ENCODE results near the gene NUP153. TPM values are rescaled to one million over a fixed set of nuclear protein-coding genes. Genes with fewer than 3 reads are reported as not detected.
A peak's percentile ranks its signal among the peaks of the same experiment; 100 is the strongest.

Gene NUP153
- total RNA-seq, 1 experiment from 2014 or later, result 99.3 TPM

- Histone ChIP-seq H3K79me2 (ENCODE audit: insufficient read depth, low read length) (no peaks in the 10 kb centered on the region), H2BK20ac (ENCODE audit: low read depth, low read length, poor library complexity, severe bottlenecking) (no peak overlapping the region), H3K9ac (ENCODE audit: extremely low read depth, insufficient read length, low read length) (no peak overlapping the region), H3K27ac (ENCODE audit: insufficient read length, low read depth, low read length) (no peak overlapping the region), H3K18ac (ENCODE audit: insufficient read length, low read depth, low read length) (no peak overlapping the region), H3K23ac (ENCODE audit: insufficient read length, low read depth, low read length) (no peak overlapping the region), H2BK5ac (ENCODE audit: insufficient read length, low read length) (no peak overlapping the region), H4K8ac (replicated peaks; ENCODE audit: insufficient read length, low read depth, low read length) (no peak overlapping the region), H3T11ph (ENCODE audit: low read length) (no peak overlapping the region), H3K4me1 (ENCODE audit: insufficient read depth, low read length) (no peaks in the 10 kb centered on the region), H2AFZ (ENCODE audit: low read length) (no peak overlapping the region), H3K14ac (ENCODE audit: insufficient read depth, low read length) (no peak overlapping the region), H3K79me1 (ENCODE audit: insufficient read depth, low read depth, low read length, poor library complexity, severe bottlenecking) (no peaks in the 10 kb centered on the region), H4K91ac (ENCODE audit: insufficient read length, low read depth, low read length) (no peak overlapping the region), H3K9me3 (ENCODE audit: control insufficient read depth, low read depth, low read length) (no peaks in the 10 kb centered on the region), H4K20me1 (ENCODE audit: control insufficient read depth, insufficient read depth, insufficient read length) (no peaks in the 10 kb centered on the region), H2BK12ac (ENCODE audit: insufficient read length, low read depth, low read length) (no peak overlapping the region), H4K5ac (ENCODE audit: insufficient read length, low read depth, low read length) (no peak overlapping the region), H3K56ac (ENCODE audit: insufficient read length, low read depth, low read length) (no peak overlapping the region), H3K23me2 (ENCODE audit: insufficient read length, low read depth, low read length, poor library complexity, severe bottlenecking) (peaks cover 3% of the 10 kb centered on the region), H2BK15ac (ENCODE audit: low read depth, low read length) (no peak overlapping the region), H2AK5ac (ENCODE audit: insufficient read length, low read length) (no peak overlapping the region), H3K4me2 (ENCODE audit: insufficient read depth, insufficient read length, low read length) (no peak overlapping the region), H2BK120ac (ENCODE audit: low read depth, low read length, poor library complexity, severe bottlenecking) (no peak overlapping the region), H3K4ac (ENCODE audit: low read depth, low read length) (no peak overlapping the region), H3K27me3 (ENCODE audit: insufficient read depth, low read length) (no peaks in the 10 kb centered on the region)
- Mint-ChIP-seq H3K9me3 (peaks cover 0 to 6% of the 10 kb centered on the region in 2 experiments; a peak in 1 of 5 replicates), H3K4me3 (no peak overlapping the region), H3K36me3 (ENCODE audit: insufficient read depth in 1 of 3, low read depth in 3 of 3) (no peaks in the 10 kb centered on the region; a peak in 2 of 7 replicates), H3K27me3 (ENCODE audit: low read depth) (peaks cover 7% of the 10 kb centered on the region; the same call in 1 of the 2 replicates), H3K4me1 (0 out of 4 replicates have a peak, but pooled peaks cover 2% of the 10 kb centered on the region in 2 experiments), H3K27ac (no peak overlapping the region)
- TF ChIP-seq CTCF (conservative IDR thresholded peaks at IDR 0.05), result peak; percentile 94
- DNase-seq, result no peak
- no CpG with 5 or more reads among the region's 7 CpGs for WGBS (ENCODE audit: extremely low coverage, insufficient read length, low lambda C conversion rate)
Observed at GRCh38 chr6:17584241-17584803, 122.4 kb downstream of the NUP153 start.

Measured in H9 (cell line).